ENCODE results near the gene POU2F3. TPM values are rescaled to one million over a fixed set of nuclear protein-coding genes. Genes with fewer than 3 reads are reported as not detected.

Gene POU2F3
- total and polyA plus RNA-seq, 2 of the 8 experiments (the other 6 are each of a cell fraction or from before 2014, with no cell fraction given): 1.0 to 2.1 TPM

GRCh38 chr11:120192831-120193625 lies 46.9 kb upstream of the POU2F3 start (continued):
- TF ChIP-seq GTF2F1 (IDR thresholded peaks at IDR 0.05; ENCODE audit: borderline replicate concordance, low read depth, low read length) (no peak), KDM5A (IDR thresholded peaks at IDR 0.05; ENCODE audit: low read length) (no peak), POLR2AphosphoS5 (IDR thresholded peaks at IDR 0.05; ENCODE audit: low read depth, low read length) (no peak)
